HepG2 (cell line): Measurements from ENCODE around the gene TGM2. TPM values are rescaled to one million over a fixed set of nuclear protein-coding genes. Genes with fewer than 3 reads are reported as not detected.

Experiments
- ARHGAP35 ChIP-seq: sonication (generic); formaldehyde crosslinking; IDR thresholded peaks from 2 replicates; pipeline ENCODE4 v1.9.0; 2022; ENCODE audit warnings: mild to moderate bottlenecking, inconsistent platforms, moderate library complexity, missing genetic modification reagents, borderline replicate concordance
- ARID5B ChIP-seq: IDR thresholded peaks from 2 replicates; pipeline ENCODE4 v1.4.0; 2020; ENCODE audit warnings: mild to moderate bottlenecking, missing genetic modification reagents
- E2F2 ChIP-seq: sonication (generic); formaldehyde crosslinking; IDR thresholded peaks from 2 replicates; pipeline ENCODE4 v1.4.0; 2020; ENCODE audit warnings: missing genetic modification reagents, borderline replicate concordance
- HNF1B ChIP-seq: sonication (generic); formaldehyde crosslinking; IDR thresholded peaks from 2 replicates; pipeline ENCODE4 v1.5.1; 2020; ENCODE audit warnings: mild to moderate bottlenecking, moderate library complexity, missing genetic modification reagents
- KLF13 ChIP-seq: sonication (generic); formaldehyde crosslinking; IDR thresholded peaks from 2 replicates; pipeline ENCODE4 v1.4.0; 2020; ENCODE audit warnings: mild to moderate bottlenecking, missing genetic modification reagents
- NBN ChIP-seq: fragments of 450-650 bp; conservative IDR thresholded peaks from 2 replicates; pipeline ENCODE4 v1.6.1; 2017
- NPAS2 ChIP-seq: sonication (generic); formaldehyde crosslinking; IDR thresholded peaks from 2 replicates; pipeline ENCODE4 v1.8.0; 2022; ENCODE audit warnings: mild to moderate bottlenecking, missing genetic modification reagents, borderline replicate concordance
- PAF1 ChIP-seq: IDR thresholded peaks from 2 replicates; pipeline ENCODE4 v1.6.1; 2016; ENCODE audit warnings: missing genetic modification reagents, missing compliant biosample characterization
- PCBP1 ChIP-seq: fragments of 200-400 bp; formaldehyde crosslinking; IDR thresholded peaks from 2 replicates; pipeline ENCODE4 v1.6.1; 2017; ENCODE audit warnings: mild to moderate bottlenecking, low read depth, low read length, borderline replicate concordance
- SETDB1 ChIP-seq: sonication (generic); formaldehyde crosslinking; IDR thresholded peaks from 2 replicates; pipeline ENCODE4 v1.5.1; 2020; ENCODE audit warnings: missing genetic modification reagents, mild to moderate bottlenecking, borderline replicate concordance
- SYNCRIP ChIP-seq: fragments of 200-400 bp; formaldehyde crosslinking; IDR thresholded peaks from 2 replicates; pipeline ENCODE4 v1.6.1; 2018; ENCODE audit warnings: mild to moderate bottlenecking, low read depth, low read length; ENCODE audit not compliant: insufficient read depth
- THYN1 ChIP-seq: sonication (generic); formaldehyde crosslinking; IDR thresholded peaks from 2 replicates; pipeline ENCODE4 v1.8.1; 2023; ENCODE audit warnings: low read depth, mild to moderate bottlenecking, moderate library complexity, missing genetic modification reagents, borderline replicate concordance
- TRIM24 ChIP-seq: sonication (generic); formaldehyde crosslinking; IDR thresholded peaks from 2 replicates; pipeline ENCODE4 v1.8.0; 2022; ENCODE audit warnings: mild to moderate bottlenecking, missing genetic modification reagents
- ZNF44 ChIP-seq: sonication (generic); formaldehyde crosslinking; IDR thresholded peaks from 2 replicates; pipeline ENCODE4 v1.5.1; 2020; ENCODE audit warnings: mild to moderate bottlenecking, missing genetic modification reagents
- ZNF547 ChIP-seq: sonication (generic); formaldehyde crosslinking; IDR thresholded peaks from 2 replicates; pipeline ENCODE4 v1.5.1; 2020; ENCODE audit warnings: mild to moderate bottlenecking, missing genetic modification reagents
- ZNF746 ChIP-seq: sonication (generic); formaldehyde crosslinking; IDR thresholded peaks from 2 replicates; pipeline ENCODE4 v1.8.0; 2022; ENCODE audit warnings: mild to moderate bottlenecking, missing genetic modification reagents
- polyA plus RNA-seq, 8 experiments: library from polyadenylated mRNA; depleted of rRNA in 3 of 8; stranded (reverse) in 7 of 8; unstranded in 1 of 8; fragments of >200 nt; fragmentation: Illumina TruSeq in 4 of 8; extraction: Trizol in 4 of 8; gene quantifications; 2 replicates each; pipeline versions ENCODE4 v1.2.1 to v1.2.3, GENCODE V29; 2011 to 2016; ENCODE audit warnings: low read depth in 4 of 8, missing spikeins in 1 of 8, mixed read lengths in 1 of 8; ENCODE audit not compliant: insufficient read depth in 1 of 8
- total RNA-seq, 5 experiments: library from RNA; depleted of rRNA; stranded (reverse); fragments of >200 nt; fragmentation: Illumina TruSeq; extraction: Trizol; gene quantifications; 2 replicates each; pipeline ENCODE4 v1.2.3, GENCODE V29; 2016; ENCODE audit warnings: low read depth in 1 of 5
- TF ChIP-seq, protein P1 (sequence below): sonication (generic); formaldehyde crosslinking; IDR thresholded peaks from 2 replicates; pipeline ENCODE4 v1.4.0; 2020; ENCODE audit warnings: mild to moderate bottlenecking, missing genetic modification reagents
- TF ChIP-seq, protein P2 (sequence below): sonication (generic); formaldehyde crosslinking; IDR thresholded peaks from 2 replicates; pipeline ENCODE4 v1.8.1; 2022; ENCODE audit warnings: low read depth, mild to moderate bottlenecking, missing genetic modification reagents

Gene TGM2
- total and polyA plus RNA-seq, 2 of the 13 experiments (the other 11 are each of a cell fraction or from before 2014, with no cell fraction given) = 4.2 to 46.4 TPM

GRCh38 chr20:38143646-38144554 lies 21.2 kb downstream of the TGM2 start (continued):
- TF ChIP-seq E2F2 = no peak
- no peak for TF ChIP-seq THYN1 (CRISPR knock-in tag)
- TF ChIP-seq TRIM24 (CRISPR knock-in tag) = peak; percentile 43; the same call in 1 of the 2 replicates
- TF ChIP-seq SYNCRIP = no peak
- TF ChIP-seq ZNF44 = no peak
- peak; percentile 26; the same call in 1 of the 2 replicates for TF ChIP-seq ARHGAP35 (CRISPR knock-in tag)
- 0 out of 2 replicates have a peak, but pooled peaks have one; percentile 35 for TF ChIP-seq PCBP1
- no peak for TF ChIP-seq ZNF746 (CRISPR knock-in tag)
- no peak for TF ChIP-seq NBN
- TF ChIP-seq ZNF547 (CRISPR knock-in tag) = peak; percentile 34; the same call in 1 of the 2 replicates
- TF ChIP-seq ARID5B = peak; percentile 7
- TF ChIP-seq, protein P1, sequence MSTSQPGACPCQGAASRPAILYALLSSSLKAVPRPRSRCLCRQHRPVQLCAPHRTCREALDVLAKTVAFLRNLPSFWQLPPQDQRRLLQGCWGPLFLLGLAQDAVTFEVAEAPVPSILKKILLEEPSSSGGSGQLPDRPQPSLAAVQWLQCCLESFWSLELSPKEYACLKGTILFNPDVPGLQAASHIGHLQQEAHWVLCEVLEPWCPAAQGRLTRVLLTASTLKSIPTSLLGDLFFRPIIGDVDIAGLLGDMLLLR (CRISPR knock-in tag) = no peak
- no peak for TF ChIP-seq KLF13 (CRISPR knock-in tag)
- no peak for TF ChIP-seq HNF1B (CRISPR knock-in tag)
- no peak for TF ChIP-seq NPAS2 (CRISPR knock-in tag)
- no peak for TF ChIP-seq PAF1 (CRISPR knock-in tag)
- TF ChIP-seq, protein P2, sequence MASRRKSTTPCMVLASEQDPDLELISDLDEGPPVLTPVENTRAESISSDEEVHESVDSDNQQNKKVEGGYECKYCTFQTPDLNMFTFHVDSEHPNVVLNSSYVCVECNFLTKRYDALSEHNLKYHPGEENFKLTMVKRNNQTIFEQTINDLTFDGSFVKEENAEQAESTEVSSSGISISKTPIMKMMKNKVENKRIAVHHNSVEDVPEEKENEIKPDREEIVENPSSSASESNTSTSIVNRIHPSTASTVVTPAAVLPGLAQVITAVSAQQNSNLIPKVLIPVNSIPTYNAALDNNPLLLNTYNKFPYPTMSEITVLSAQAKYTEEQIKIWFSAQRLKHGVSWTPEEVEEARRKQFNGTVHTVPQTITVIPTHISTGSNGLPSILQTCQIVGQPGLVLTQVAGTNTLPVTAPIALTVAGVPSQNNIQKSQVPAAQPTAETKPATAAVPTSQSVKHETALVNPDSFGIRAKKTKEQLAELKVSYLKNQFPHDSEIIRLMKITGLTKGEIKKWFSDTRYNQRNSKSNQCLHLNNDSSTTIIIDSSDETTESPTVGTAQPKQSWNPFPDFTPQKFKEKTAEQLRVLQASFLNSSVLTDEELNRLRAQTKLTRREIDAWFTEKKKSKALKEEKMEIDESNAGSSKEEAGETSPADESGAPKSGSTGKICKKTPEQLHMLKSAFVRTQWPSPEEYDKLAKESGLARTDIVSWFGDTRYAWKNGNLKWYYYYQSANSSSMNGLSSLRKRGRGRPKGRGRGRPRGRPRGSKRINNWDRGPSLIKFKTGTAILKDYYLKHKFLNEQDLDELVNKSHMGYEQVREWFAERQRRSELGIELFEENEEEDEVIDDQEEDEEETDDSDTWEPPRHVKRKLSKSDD (CRISPR knock-in tag) = no peak
- TF ChIP-seq SETDB1 = no peak
